Breast epithelium (tissue), 3 donors: ENCODE results near the gene KIF21A.

Source experiments
- POLR2AphosphoS5 ChIP-seq, 3 donors: sonication (generic); formaldehyde crosslinking; IDR thresholded peaks; one replicate each; pipeline ENCODE4 v1.6.1; 2017; ENCODE audit warnings: antibody characterized with exemption in 3 of 3
- TF ChIP-seq, protein P1 (sequence below), 3 donors: fragments of 450-650 bp; IDR thresholded peaks; one replicate each; pipeline ENCODE4 v1.5.1; 2016 to 2017; ENCODE audit warnings: antibody characterized with exemption in 3 of 3, mild to moderate bottlenecking in 3 of 3, moderate library complexity in 3 of 3

DNA sequence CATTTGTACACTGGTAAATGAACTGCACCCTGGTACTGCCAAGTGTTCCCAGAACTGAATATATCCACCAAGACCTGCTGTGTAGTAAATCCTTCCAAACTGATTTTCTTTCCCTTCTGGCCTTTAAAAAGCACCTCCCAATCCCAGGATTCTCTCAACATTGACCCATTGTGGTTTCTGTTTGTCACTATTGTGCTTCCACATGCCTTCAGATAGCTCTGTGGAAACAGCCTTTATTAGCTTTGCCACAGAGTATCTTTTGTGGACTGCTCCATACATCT lies 949 bp upstream of the KIF21A start:
- TF ChIP-seq, protein P1, sequence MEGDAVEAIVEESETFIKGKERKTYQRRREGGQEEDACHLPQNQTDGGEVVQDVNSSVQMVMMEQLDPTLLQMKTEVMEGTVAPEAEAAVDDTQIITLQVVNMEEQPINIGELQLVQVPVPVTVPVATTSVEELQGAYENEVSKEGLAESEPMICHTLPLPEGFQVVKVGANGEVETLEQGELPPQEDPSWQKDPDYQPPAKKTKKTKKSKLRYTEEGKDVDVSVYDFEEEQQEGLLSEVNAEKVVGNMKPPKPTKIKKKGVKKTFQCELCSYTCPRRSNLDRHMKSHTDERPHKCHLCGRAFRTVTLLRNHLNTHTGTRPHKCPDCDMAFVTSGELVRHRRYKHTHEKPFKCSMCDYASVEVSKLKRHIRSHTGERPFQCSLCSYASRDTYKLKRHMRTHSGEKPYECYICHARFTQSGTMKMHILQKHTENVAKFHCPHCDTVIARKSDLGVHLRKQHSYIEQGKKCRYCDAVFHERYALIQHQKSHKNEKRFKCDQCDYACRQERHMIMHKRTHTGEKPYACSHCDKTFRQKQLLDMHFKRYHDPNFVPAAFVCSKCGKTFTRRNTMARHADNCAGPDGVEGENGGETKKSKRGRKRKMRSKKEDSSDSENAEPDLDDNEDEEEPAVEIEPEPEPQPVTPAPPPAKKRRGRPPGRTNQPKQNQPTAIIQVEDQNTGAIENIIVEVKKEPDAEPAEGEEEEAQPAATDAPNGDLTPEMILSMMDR (IDR thresholded peaks at IDR 0.05): no peak
- TF ChIP-seq POLR2AphosphoS5 (IDR thresholded peaks at IDR 0.05): no peak
